ENCODE results near the gene MGARP.
"Not testable (repeated sequence)": the region's sequence is repeated elsewhere in the genome, so short reads cannot be mapped to it uniquely, and the experiment has no call there.

GRCh38 chr4:139255581-139255980 lies 24.4 kb downstream of the MGARP start:
- not testable (repeated sequence) for TF ChIP-seq TAF1 (IDR thresholded peaks at IDR 0.05; ENCODE audit: low read depth); CTCF (IDR thresholded peaks at IDR 0.05; ENCODE audit: poor library complexity, severe bottlenecking); POLR2AphosphoS5 (IDR thresholded peaks at IDR 0.05); EP300 (conservative IDR thresholded peaks at IDR 0.05; ENCODE audit: poor library complexity, severe bottlenecking); EZH2 (IDR thresholded peaks at IDR 0.05; ENCODE audit: borderline replicate concordance, insufficient read depth, low read length, poor library complexity, severe bottlenecking); MXI1 (conservative IDR thresholded peaks at IDR 0.05; ENCODE audit: poor library complexity, severe bottlenecking)
